H1 (cell line): ENCODE results near the gene DEFB114. TPM values are rescaled to one million over a fixed set of nuclear protein-coding genes. Genes with fewer than 3 reads are reported as not detected.

Experiments
- CTCF ChIA-PET: fragments of 300-600 bp; sonication (Branson Sonifier 250); formaldehyde crosslinking; loops from one replicate; lab custom pipeline; 2021; ENCODE audit not compliant: partially characterized antibody; lab: Charles Lee
- POLR2A ChIA-PET: fragments of 300-600 bp; sonication (Branson Sonifier 250); formaldehyde crosslinking; loops from one replicate; lab custom pipeline; 2021; ENCODE audit warnings: inconsistent platforms; ENCODE audit not compliant: partially characterized antibody; lab: Charles Lee
- DNase-seq, 2 experiments: peaks; one replicate each; pipeline versions ENCODE4 v3.0.0 to v3.0.0-alpha.2; 2010 to 2022; ENCODE audit warnings: low spot score in 2 of 2, low read depth in 1 of 2, mixed read lengths in 1 of 2
- FAIRE-seq: peaks from 2 replicates; lab custom pipeline; 2011; peaks lifted over from hg19 to GRCh38; lab: Jason Lieb, UNC
- H2AFZ ChIP-seq: 2 replicates; pipeline ENCODE4 v1.8.1; 2012; ENCODE audit warnings: low read length, inconsistent platforms
- H2AK5ac ChIP-seq: 2 replicates; pipeline ENCODE4 v1.6.1; 2013; ENCODE audit warnings: low read depth, low read length
- H2BK120ac ChIP-seq: replicated peaks from 2 replicates; pipeline ENCODE3; 2013; ENCODE audit warnings: low read depth, low read length, inconsistent platforms
- H2BK12ac ChIP-seq: 2 replicates; pipeline ENCODE4 v1.6.1; 2013; ENCODE audit warnings: low read depth, low read length
- H2BK15ac ChIP-seq: 2 replicates; pipeline ENCODE4 v1.6.1; 2013; ENCODE audit warnings: low read length
- H2BK20ac ChIP-seq: 2 replicates; pipeline ENCODE4 v1.6.1; 2013; ENCODE audit warnings: low read length
- H2BK5ac ChIP-seq: 2 replicates; pipeline ENCODE4 v1.6.1; 2013; ENCODE audit warnings: low read depth, low read length
- H3K14ac ChIP-seq: 2 replicates; pipeline ENCODE4 v1.6.1; 2013; ENCODE audit warnings: inconsistent platforms; ENCODE audit not compliant: insufficient read length
- H3K18ac ChIP-seq: 2 replicates; pipeline ENCODE4 v1.6.1; 2013; ENCODE audit warnings: low read length; ENCODE audit errors: extremely low read depth
- H3K23ac ChIP-seq: 2 replicates; pipeline ENCODE4 v1.6.1; 2013; ENCODE audit warnings: inconsistent platforms; ENCODE audit not compliant: insufficient read length
- H3K23me2 ChIP-seq: 2 replicates; pipeline ENCODE4 v1.6.1; 2013; ENCODE audit warnings: low read depth, low read length
- H3K27ac ChIP-seq: 2 replicates; pipeline ENCODE4 v1.6.1; 2011; ENCODE audit warnings: low read depth, low read length, inconsistent platforms
- H3K27me3 ChIP-seq, 4 experiments: replicated peaks in 1 of 4; 1 replicate in 1 of 4; 2 replicates in 3 of 4; pipeline versions ENCODE4 v1.6.1 to v1.8.1; 2011 to 2013; ENCODE audit warnings: low read length in 3 of 4, mild to moderate bottlenecking in 3 of 4, inconsistent platforms in 2 of 4, mixed read lengths in 2 of 4, moderate library complexity in 1 of 4; ENCODE audit not compliant: control insufficient read depth in 3 of 4, insufficient read depth in 3 of 4; ENCODE audit errors: extremely low read depth in 1 of 4
- H3K36me3 ChIP-seq, 4 experiments: 2 replicates each; pipeline versions ENCODE4 v1.6.1 to v1.8.1; 2011 to 2013; ENCODE audit warnings: mild to moderate bottlenecking in 4 of 4, low read length in 3 of 4, moderate library complexity in 2 of 4, control low read depth in 1 of 4, inconsistent platforms in 1 of 4; ENCODE audit not compliant: insufficient read depth in 4 of 4, control insufficient read depth in 2 of 4
- H3K4ac ChIP-seq: replicated peaks from 2 replicates; pipeline ENCODE3; 2013; ENCODE audit warnings: low read length, low read depth, mixed read lengths, inconsistent platforms; ENCODE audit not compliant: insufficient read length
- H3K4me1 ChIP-seq, 4 experiments: replicated peaks in 1 of 4; 1 replicate in 1 of 4; 2 replicates in 3 of 4; pipeline versions ENCODE4 v1.6.1 to v1.8.1; 2011 to 2013; ENCODE audit warnings: low read length in 3 of 4, inconsistent platforms in 2 of 4, mixed read lengths in 1 of 4; ENCODE audit not compliant: insufficient read depth in 4 of 4, control insufficient read depth in 3 of 4
- H3K4me2 ChIP-seq, 2 experiments: 2 replicates each; pipeline versions ENCODE4 v1.6.1 to v1.8.1; 2011 to 2013; ENCODE audit warnings: low read depth in 2 of 2, low read length in 2 of 2, control low read depth in 1 of 2, inconsistent platforms in 1 of 2, mild to moderate bottlenecking in 1 of 2; ENCODE audit not compliant: insufficient read depth in 1 of 2
- H3K4me3 ChIP-seq, 4 experiments: fragments of 200-600, 300-600 bp in 1 of 4; sonication (generic), shearing (Covaris generic), sonication (Bioruptor Twin) in 1 of 4; 2 replicates each; pipeline versions ENCODE4 v1.5.1 to v1.8.1; 2011 to 2016; ENCODE audit warnings: low read length in 4 of 4, low read depth in 3 of 4, control low read depth in 2 of 4, inconsistent platforms in 2 of 4, mild to moderate bottlenecking in 2 of 4, mixed read lengths in 1 of 4, moderate library complexity in 1 of 4; ENCODE audit not compliant: insufficient read depth in 2 of 4; ENCODE audit errors: extremely low read depth in 1 of 4
- H3K56ac ChIP-seq: replicated peaks from 2 replicates; pipeline ENCODE3; 2013; ENCODE audit warnings: low read depth, mild to moderate bottlenecking, mixed read lengths, low read length, inconsistent platforms; ENCODE audit not compliant: insufficient read length
- H3K79me1 ChIP-seq: 2 replicates; pipeline ENCODE4 v1.6.1; 2013; ENCODE audit warnings: low read depth, low read length, control low read depth
- H3K79me2 ChIP-seq, 2 experiments: 2 replicates each; pipeline versions ENCODE4 v1.6.1 to v1.8.1; 2012 to 2013; ENCODE audit warnings: low read length in 2 of 2, mild to moderate bottlenecking in 2 of 2, inconsistent platforms in 1 of 2; ENCODE audit not compliant: insufficient read depth in 2 of 2, control insufficient read depth in 1 of 2
- H3K9ac ChIP-seq, 4 experiments: replicated peaks in 1 of 4; 1 replicate in 1 of 4; 2 replicates in 3 of 4; pipeline versions ENCODE4 v1.6.1 to v1.8.1; 2011 to 2013; ENCODE audit warnings: low read depth in 3 of 4, low read length in 3 of 4, control low read depth in 2 of 4, mild to moderate bottlenecking in 2 of 4, moderate library complexity in 2 of 4, inconsistent platforms in 1 of 4; ENCODE audit errors: extremely low read depth in 1 of 4
- H3K9me3 ChIP-seq, 2 experiments: 2 replicates each; pipeline versions ENCODE4 v1.6.1 to v1.8.1; 2012 to 2013; ENCODE audit warnings: mild to moderate bottlenecking in 2 of 2, moderate library complexity in 2 of 2, control low read depth in 1 of 2, inconsistent platforms in 1 of 2, low read depth in 1 of 2, low read length in 1 of 2, mixed read lengths in 1 of 2; ENCODE audit not compliant: insufficient read depth in 2 of 2
- H4K20me1 ChIP-seq, 2 experiments: replicated peaks in 1 of 2; 2 replicates each; pipeline versions ENCODE3 to v1.8.1; 2011 to 2013; ENCODE audit warnings: inconsistent platforms in 2 of 2, low read length in 2 of 2, mild to moderate bottlenecking in 1 of 2; ENCODE audit not compliant: insufficient read depth in 2 of 2, control insufficient read depth in 1 of 2
- H4K5ac ChIP-seq: 2 replicates; pipeline ENCODE4 v1.6.1; 2013; ENCODE audit warnings: low read length, low read depth, mixed read lengths, inconsistent platforms; ENCODE audit not compliant: insufficient read length
- H4K8ac ChIP-seq: 2 replicates; pipeline ENCODE4 v1.8.0; 2013; ENCODE audit warnings: mild to moderate bottlenecking, moderate library complexity, low read length, inconsistent platforms; ENCODE audit not compliant: insufficient read depth; ENCODE audit errors: extremely low read depth
- H4K91ac ChIP-seq: replicated peaks from 2 replicates; pipeline ENCODE3; 2013; ENCODE audit warnings: low read length, mixed read lengths, inconsistent platforms; ENCODE audit not compliant: insufficient read length
- BRCA1 ChIP-seq: IDR thresholded peaks from 2 replicates; pipeline ENCODE4 v1.6.1; 2012; ENCODE audit warnings: low read depth, low read length, improper control_type of control experiment
- EGR1 ChIP-seq: IDR thresholded peaks from 2 replicates; pipeline ENCODE4 v1.6.1; 2011; ENCODE audit warnings: low read depth, low read length, borderline replicate concordance
- TAF1 ChIP-seq: IDR thresholded peaks from 2 replicates; pipeline ENCODE4 v1.6.1; 2011; ENCODE audit warnings: mild to moderate bottlenecking, low read depth, low read length
- TCF12 ChIP-seq: IDR thresholded peaks from 2 replicates; pipeline ENCODE4 v1.6.1; 2011; ENCODE audit warnings: low read depth, mild to moderate bottlenecking, low read length
- WGBS, 2 experiments: shearing (Covaris generic) in 1 of 2; methylation state at CpG; one replicate each; pipeline versions ENCODE4 v1.1.6 to v1.1.7; 2013 to 2015; ENCODE audit warnings: low lambda C conversion rate in 2 of 2, mixed read lengths in 2 of 2, inconsistent platforms in 1 of 2, low coverage in 1 of 2, missing lambda C conversion rate in 1 of 2; ENCODE audit not compliant: insufficient replicate concordance in 2 of 2, insufficient coverage in 1 of 2, insufficient read length in 1 of 2; ENCODE audit errors: extremely low coverage in 1 of 2, missing lambda C conversion rate in 1 of 2; 5-methylcytosine and 5-hydroxymethylcytosine counted together
- polyA plus RNA-seq, 7 experiments: library from polyadenylated mRNA; depleted of rRNA in 3 of 7; stranded (reverse) in 5 of 7; unstranded in 2 of 7; fragments of >200 nt in 5 of 7; fragments of 200-250 nt in 2 of 7; gene quantifications; 1 replicate in 5 of 7; 2 replicates in 1 of 7; 4 replicates in 1 of 7; pipeline versions ENCODE4 v1.2.1 to v1.2.3, GENCODE V29; 2011 to 2013; ENCODE audit warnings: missing spikeins in 2 of 7, mixed read lengths in 2 of 7
- total RNA-seq: library from RNA; stranded (reverse); fragmentation: NEBNext Ultra II Directional; extraction: Animal tissue kit (Norgen Biotek cat#: 25700); gene quantifications from 2 replicates; pipeline ENCODE4 v1.2.1, GENCODE V29; 2021
- TF ChIP-seq, protein P1 (sequence below): IDR thresholded peaks from 2 replicates; pipeline ENCODE4 v1.6.1; 2012; ENCODE audit warnings: inconsistent platforms

DEFB114 gene
- total and polyA plus RNA-seq, 2 of the 8 experiments (the other 6 are each of a cell fraction or from before 2014, with no cell fraction given): not detected

GRCh38 chr6:49935387-49935786 lies 28.6 kb downstream of the DEFB114 start:
- Histone ChIP-seq H4K20me1 (no peaks in the 10 kb centered on the region), H2AFZ (no peak overlapping the region)
- WGBS, 2 experiments: 96% methylated on average over 3 of the region's 3 CpGs; no CpG with 5 or more reads in 1 of the 2 experiments

More at GRCh38 chr6:49935387-49935786, 28.6 kb downstream of the DEFB114 start:
- no peak overlapping the region for H2BK120ac ChIP-seq
- H3K18ac ChIP-seq: no peak overlapping the region
- H3K23me2 ChIP-seq: no peaks in the 10 kb centered on the region
- no peaks in the 10 kb centered on the region for H3K79me1 ChIP-seq
- ChIA-PET POLR2A (no interaction called here), CTCF (no interaction called here)
- H2BK15ac ChIP-seq: no peak overlapping the region
- no peaks in the 10 kb centered on the region for H3K4me1 ChIP-seq
- H3K27me3 ChIP-seq: no peaks in the 10 kb centered on the region
- no peak overlapping the region for H3K23ac ChIP-seq
- H3K4me2 ChIP-seq: no peak overlapping the region
- H3K9me3 ChIP-seq: no peaks in the 10 kb centered on the region
- no peak overlapping the region for H4K5ac ChIP-seq
- no peak overlapping the region for H4K8ac ChIP-seq
- H3K9ac ChIP-seq: no peak overlapping the region
- no peak overlapping the region for H3K27ac ChIP-seq
- no peaks in the 10 kb centered on the region for H3K79me2 ChIP-seq
- no peak overlapping the region for H3K14ac ChIP-seq
- H2AK5ac ChIP-seq: no peak overlapping the region
- no peak overlapping the region for H2BK5ac ChIP-seq
- H3K4ac ChIP-seq: no peak overlapping the region
- no peak overlapping the region for H3K56ac ChIP-seq
- no peak for TF ChIP-seq BRCA1
- TF ChIP-seq TAF1: no peak
- TF ChIP-seq, protein P1, sequence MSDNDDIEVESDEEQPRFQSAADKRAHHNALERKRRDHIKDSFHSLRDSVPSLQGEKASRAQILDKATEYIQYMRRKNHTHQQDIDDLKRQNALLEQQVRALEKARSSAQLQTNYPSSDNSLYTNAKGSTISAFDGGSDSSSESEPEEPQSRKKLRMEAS: no peak
- no peak for TF ChIP-seq EGR1
- TF ChIP-seq TCF12: no peak
- no peak for FAIRE-seq
- no peak overlapping the region for H2BK20ac ChIP-seq
- H3K36me3 ChIP-seq: no peaks in the 10 kb centered on the region
- no peak for DNase-seq
- H3K4me3 ChIP-seq: no peak overlapping the region
- H4K91ac ChIP-seq: no peak overlapping the region
- H2BK12ac ChIP-seq: no peak overlapping the region
